GM19023 (cell line): Measurements from ENCODE around the gene TMPRSS5.
"Not testable (repeated sequence)": the region's sequence is repeated elsewhere in the genome, so short reads cannot be mapped to it uniquely, and the experiment has no call there.

ENCODE experiments used
- ATAC-seq: cut with Tn5 transposase; IDR thresholded peaks from one replicate; pipeline ENCODE4 v1.9.1; 2021; ENCODE audit warnings: mild to moderate bottlenecking, moderate library complexity; ENCODE audit not compliant: unreplicated experiment

Gene TMPRSS5

GRCh38 chr11:113697756-113698407, 8.2 kb downstream of the TMPRSS5 start:
- no peak for ATAC-seq

DNA sequence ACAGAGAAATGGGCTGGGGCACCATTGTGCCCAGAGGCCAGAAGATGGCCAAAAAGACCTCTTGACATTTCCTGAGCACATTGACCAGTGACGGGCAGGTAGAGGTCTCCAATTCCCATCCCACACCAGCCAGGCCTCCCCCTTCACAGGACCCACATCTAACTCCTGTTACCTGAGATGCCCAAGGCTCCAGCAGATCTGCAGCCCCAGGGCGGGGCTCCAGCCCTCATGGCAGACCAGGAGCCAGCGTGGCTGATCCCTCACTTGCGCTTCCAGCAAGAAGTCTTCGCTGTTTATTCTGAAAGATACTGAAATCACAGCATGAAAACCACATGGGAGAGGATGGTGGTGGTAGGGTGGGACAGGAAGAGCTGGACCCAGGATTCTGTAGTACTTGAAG, 9.0 kb downstream of the TMPRSS5 start:
- no peak for ATAC-seq

DNA sequence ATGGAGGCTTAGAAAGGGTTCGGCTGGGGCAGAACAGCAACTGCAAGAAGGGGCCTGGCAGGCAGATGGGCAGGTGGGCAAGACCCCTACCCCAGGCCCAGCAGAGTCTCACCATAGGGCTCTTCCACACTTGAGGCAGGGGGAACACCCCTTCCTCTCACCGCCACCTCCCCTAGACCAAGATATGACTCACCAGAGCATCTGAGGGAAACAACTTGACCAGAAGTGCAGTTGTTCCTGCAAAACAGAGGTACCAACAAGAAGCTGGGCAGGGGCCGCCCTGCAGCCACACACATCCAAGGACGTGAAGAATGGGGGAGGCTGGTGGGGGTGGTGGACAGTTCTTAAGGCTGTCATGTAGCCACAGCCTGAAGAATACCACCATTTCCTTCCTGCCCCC, 10.9 kb downstream of the TMPRSS5 start:
- no peak for ATAC-seq

DNA sequence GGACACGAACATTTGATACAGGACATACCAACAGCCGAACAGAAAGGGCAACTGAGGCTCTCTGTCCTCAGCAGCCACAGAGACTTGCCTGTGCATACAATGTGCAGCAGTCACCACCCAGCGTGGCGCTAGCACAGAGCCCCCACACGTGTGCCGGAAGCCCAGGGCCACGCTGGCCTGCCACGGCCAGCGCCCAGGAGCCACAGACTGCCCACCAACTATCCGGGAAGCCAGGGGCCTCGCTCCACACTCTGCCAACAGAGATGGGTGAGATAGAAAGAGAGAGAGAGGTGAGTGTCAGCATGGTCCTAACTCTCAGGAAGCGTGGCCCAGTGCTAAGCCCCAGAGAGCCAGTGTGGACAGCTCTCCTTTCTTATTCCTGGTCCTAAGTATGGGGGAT, 11.7 kb downstream of the TMPRSS5 start:
- no peak for ATAC-seq

GRCh38 chr11:113693030-113693429, 13.1 kb downstream of the TMPRSS5 start:
- ATAC-seq = no peak

DNA sequence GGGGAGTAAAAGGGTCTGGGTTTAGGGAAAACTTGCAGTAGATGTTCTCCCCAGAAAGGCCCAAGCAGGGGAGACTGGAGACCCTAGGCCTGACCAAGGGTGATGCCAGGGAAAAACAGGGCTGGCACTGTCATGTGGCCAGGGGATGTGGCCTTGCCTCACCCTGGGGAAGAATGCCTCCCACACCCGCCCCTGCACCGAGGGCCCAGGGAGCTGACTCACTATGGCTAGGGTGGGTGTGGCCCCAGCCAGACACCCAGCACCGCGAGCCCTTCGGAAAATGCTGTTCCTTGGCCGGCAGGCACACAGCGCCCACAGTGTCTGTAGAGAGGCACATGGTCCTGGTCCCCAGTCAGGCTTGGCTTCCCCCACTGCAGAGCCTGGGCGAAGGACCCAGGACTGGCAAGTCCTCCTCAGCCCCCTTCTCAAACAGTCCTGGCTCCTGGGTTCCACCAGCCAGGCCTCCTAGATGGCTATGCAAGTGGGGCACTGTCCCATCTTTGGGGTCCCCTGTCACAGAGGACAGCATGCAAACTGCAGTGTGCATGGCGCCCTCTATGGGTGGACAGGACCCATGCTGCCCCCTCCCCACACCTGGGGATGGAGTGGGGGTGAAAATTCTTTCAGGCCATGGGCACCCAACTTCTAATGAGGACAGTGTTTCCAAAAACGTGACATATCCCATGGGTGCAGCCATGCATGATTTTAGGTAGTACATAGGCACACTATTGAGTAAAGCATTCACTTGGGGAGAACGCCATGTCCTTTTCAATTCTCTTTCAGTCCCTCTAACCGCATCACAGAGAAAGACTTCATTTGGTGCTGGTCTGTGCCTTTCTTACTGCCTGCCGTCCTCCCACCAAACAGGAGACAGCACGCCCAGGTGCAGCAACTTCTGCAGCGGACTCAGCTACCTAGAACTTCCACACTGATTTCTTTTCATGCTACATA, 15.2 kb downstream of the TMPRSS5 start:
- no peak for ATAC-seq

DNA sequence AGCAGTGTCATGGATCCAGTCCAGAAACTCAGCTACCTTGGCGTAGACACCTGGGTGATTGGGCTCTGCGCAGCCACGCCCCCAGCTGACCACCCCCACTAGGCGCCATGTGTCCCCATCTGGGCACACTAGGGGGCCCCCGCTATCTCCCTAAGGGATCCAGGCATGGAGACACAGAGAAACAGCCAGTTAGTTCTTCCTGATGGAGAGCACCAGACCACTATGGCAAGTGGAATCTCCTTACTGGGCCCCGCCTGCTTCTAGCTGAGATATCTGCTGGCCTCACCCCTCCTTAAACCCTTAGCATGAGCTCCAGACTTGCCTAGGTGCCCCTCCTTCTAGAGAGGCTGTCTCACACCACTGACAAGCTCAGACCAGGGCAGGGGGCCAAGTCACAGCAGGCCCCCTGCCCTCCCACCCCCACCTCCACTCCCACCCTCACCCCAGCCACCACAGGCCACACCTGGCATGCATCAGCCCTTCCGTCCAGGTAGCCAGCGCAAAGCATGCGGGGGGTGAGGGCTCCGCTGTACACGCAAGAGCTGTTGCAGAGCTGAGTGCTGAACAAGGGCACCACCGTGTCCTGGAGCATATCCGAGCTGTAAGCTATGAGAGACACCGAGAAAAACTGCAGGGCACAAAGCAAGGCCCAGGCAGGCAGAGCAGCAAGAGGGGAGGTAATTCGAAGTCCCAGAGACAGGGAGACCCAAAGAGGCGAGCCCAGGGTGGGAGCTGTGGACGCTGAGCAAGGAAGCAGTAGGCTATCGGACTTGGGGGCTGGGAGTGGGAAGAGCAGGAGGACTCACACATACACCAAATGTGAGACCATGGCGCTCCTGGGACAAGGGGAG, 16.1 kb downstream of the TMPRSS5 start:
- ATAC-seq = no peak

GRCh38 chr11:113685654-113686359, 20.3 kb downstream of the TMPRSS5 start:
- no peak for ATAC-seq

DNA sequence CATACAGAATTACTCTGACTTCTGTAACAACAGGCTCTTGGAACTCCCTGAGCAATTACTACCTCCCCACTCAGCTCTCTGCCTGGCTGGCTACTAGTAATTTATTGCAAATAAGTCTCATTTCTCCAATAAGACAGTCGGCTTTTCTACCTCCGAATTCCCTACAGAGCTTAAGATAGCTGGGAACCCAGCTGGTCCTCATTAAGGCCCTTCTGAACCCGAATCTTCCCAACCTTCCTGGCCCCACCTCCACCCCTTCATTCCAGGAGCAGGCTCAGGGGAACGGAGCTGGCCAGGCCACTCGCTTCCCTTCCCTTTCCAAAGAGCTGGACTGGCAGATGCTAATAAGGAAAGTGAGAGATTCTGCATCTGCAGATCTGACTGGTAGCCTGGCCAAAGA, 21.6 kb downstream of the TMPRSS5 start:
- ATAC-seq = no peak

DNA sequence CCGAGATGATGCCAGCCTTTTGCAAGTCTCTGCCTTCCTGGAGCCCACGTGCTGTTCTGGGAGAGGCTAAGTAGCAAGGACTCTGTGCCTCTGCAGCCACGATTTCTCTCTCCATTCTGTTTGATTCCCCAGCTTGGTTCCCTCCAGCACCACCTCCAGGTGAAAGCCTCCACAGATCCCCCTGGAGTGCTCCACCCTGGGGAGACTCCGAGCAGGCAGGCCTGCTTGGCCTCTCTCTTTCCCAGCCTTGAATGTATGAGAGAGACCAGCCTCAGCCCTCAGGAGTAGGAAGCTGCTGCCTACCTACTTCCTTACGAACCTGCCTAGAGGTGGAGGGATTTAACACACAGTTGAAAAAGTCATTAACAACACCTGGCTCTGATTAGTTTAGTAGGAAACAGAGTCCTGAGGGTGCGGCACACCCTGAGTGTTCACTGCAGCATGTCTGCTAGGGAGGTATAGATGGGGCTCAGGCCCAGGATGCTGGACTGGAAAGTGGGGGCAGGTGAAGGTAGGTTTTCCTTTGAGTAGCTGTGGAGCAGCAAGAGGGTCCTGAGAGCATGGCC, 22.5 kb downstream of the TMPRSS5 start:
- no peak for ATAC-seq

- no peak for ATAC-seq
Observed at GRCh38 chr11:113681711-113682413, 24.2 kb downstream of the TMPRSS5 start.

GRCh38 chr11:113681282-113681681, 24.8 kb downstream of the TMPRSS5 start:
- ATAC-seq = no peak

DNA sequence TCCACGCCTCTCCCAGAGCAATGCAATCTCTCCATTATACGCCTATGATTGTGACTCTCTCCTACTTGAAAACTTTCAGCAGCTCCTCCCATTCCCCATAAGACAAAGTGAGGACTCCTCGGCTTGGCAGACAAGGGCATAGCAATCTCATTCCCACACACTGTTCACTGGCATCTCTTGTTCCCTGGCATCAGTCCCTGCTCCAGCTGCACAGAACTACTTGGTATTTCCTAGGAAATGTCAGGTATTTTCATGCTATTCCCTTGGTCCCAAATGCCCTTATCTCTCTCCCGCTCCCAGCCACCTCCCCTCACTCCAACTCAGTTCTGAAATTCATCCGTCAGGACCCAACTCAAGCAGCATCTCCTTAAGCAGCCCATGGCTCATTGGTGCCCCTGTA, 28.4 kb downstream of the TMPRSS5 start:
- no peak for ATAC-seq

DNA sequence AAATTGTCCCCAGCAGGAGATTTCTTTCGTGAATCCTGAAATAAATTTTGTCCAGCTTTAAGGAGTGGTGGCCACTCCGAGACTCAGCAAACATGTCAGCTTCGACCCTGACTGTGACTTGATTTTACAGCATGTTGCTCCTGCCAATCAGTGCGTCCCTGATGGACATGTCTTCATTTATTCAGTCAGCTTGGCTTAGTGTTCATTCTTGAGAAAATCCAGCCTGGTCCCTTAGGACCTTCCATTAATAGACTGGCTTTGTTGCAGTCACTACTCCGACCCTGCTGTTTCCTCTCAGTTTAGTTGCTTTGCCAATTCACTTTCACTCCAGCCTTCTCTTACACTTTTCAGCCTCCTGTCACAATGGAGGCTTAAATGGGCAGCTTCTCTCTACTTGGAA, 30.5 kb downstream of the TMPRSS5 start:
- no peak for ATAC-seq

GRCh38 chr11:113675003-113675561, 31.0 kb downstream of the TMPRSS5 start:
- ATAC-seq = peak; percentile 83

- ATAC-seq = no peak
Observed at GRCh38 chr11:113674397-113674685, 31.8 kb downstream of the TMPRSS5 start.

DNA sequence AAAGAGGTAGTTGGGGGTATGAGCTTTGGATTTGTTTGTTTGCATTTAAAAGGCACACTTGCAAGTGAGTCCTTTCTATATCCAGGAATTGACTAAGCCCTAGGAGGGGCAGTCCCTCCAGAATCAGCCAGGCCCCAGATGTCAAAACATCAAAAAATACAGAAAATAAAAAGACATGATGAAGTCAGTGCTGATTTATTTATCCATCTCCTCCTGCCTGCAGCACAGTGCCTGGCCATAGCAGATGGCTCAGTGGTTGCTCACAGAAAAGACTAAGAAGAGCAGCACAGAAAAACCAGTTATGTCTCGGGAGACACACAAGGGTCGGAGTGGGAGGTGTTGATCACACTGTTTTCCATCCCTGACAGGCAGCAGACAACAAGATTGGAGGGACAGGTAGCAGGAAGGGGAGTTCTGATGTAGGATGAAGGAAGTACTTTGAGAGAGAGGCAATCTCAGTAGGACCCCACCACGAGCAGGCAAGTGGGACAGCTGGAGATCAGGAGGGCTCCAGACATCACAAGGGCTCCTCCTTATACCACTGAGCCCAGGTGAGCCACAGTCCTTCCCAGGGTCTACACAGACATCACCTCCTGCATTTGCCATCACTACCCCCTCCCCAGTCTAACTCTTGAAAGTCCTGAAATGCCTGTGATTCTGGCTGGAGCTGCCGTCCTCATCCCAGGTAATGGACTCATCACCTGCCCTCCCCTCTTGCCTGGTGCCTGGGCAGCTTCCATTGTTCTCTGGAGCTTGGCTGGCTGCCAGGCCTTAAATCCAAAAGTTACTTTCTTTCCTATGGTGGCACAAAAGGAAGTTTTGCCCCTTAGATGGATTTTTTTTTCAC, 32.3 kb downstream of the TMPRSS5 start:
- ATAC-seq = no peak

GRCh38 chr11:113671914-113672313, 34.2 kb downstream of the TMPRSS5 start:
- not testable (repeated sequence) for ATAC-seq

- no peak for ATAC-seq
Observed at GRCh38 chr11:113670831-113671215, 35.3 kb downstream of the TMPRSS5 start.
